GM19043 (cell line): ENCODE measurements around the gene IFIT1B.
A peak's percentile ranks its signal among the peaks of the same experiment; 100 is the strongest.
"Not testable (repeated sequence)": the region's sequence is repeated elsewhere in the genome, so short reads cannot be mapped to it uniquely, and the experiment has no call there.

Source experiments
- ATAC-seq: cut with Tn5 transposase; IDR thresholded peaks from one replicate; pipeline ENCODE4 v1.9.1; 2021; ENCODE audit warnings: low read depth; ENCODE audit not compliant: unreplicated experiment

The IFIT1B gene

GRCh38 chr10:89407792-89408191 lies 29.9 kb downstream of the IFIT1B start:
- not testable (repeated sequence) for ATAC-seq

GRCh38 chr10:89409282-89409681 lies 31.4 kb downstream of the IFIT1B start:
- ATAC-seq = not testable (repeated sequence)

DNA sequence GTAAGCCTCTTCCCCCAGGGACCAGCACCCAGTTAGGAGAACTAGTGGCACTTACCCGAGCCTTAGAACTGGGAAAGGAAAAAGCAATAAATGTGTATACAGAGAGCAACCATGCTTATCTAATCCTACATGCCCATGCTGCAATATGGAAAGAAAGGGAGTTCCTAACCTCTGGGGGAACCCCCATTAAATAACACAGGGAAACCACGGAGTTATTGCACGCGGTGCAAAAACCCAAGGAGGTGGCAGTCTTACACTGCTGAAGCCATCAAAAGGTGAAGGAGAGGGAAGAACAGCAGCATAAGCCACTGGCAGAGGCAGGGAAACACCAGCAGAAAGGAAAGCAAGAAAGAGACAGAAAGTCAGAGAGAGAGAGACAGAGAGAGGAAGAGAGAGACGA lies 32.7 kb downstream of the IFIT1B start:
- not testable (repeated sequence) for ATAC-seq

- ATAC-seq = not testable (repeated sequence)
Measured at GRCh38 chr10:89411135-89411534, 33.3 kb downstream of the IFIT1B start.

DNA sequence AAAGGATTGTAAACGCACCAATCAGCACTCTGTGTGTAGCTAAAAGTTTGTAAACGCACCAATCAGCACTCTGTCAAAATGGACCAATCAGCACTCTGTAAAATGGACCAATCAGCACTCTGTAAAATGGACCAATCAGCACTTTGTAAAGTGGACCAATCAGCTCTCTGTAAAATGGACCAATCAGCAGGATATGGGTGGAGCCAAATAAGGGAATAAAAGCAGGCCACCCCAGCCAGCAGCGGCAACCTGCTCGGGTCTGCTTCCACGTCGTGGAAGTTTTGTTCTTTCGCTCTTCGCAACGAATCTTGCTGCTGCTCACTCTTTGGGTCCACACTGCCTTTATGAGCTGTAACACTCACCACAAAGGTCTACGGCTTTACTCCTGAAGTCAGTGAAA lies 34.4 kb downstream of the IFIT1B start:
- not testable (repeated sequence) for ATAC-seq

DNA sequence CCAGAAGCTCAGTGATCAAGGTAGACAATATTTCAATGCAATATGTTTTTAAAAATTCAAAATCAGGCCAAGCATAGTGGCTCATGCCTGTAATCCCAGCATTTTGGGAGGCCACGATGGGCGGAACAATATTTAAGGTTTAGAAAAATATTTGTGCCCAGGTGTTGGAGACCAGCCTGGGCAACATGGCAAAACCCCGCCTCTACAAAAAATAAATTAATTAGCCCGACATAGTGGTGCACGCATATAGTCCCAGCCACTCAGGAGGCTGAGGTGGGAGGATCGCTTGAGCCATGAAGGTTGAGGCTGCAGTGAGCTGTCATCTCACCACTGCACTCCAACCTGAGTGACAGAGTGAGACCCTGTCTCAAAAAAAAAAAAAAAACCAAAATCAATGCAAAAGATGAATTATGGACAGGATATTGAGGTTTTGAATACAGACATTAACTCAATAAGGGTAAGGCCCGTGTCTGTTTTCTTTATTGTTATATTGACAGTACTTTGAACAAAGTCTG lies 35.6 kb downstream of the IFIT1B start:
- no peak for ATAC-seq

DNA sequence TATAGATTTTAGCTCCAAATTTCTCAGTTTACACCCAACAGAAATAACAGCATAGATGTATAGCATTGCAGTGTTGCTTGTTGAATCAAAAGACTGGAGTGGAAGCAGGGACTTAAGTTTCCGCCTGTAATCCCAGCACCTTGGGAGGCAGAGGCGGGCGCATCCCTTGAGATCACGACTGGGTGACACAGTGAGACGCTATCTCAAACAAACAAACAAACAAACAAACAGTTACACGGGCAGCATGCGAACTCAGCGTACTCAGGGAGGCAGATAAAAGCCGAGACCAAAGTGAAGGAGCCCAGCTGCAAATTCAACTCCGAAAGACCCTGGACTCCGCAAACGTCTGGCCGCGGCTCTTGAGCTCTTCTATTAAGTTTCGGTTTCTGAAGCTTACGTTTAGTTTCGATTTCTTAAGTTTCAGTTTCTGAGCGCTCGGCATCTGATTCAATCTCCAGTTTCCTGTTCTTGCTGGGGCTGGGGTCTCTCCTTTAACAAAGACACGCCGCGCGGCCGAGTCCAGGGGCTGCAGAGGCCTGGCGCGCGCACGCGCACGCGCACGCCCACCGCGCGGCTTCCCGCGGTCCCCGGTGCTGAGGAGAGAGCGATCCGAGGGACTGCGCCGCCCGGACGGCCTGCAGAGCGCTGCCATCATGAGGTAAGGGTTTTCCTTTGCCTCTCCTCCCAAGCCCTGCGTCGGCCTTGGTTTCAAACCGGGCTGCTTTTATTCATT lies 36.5 kb downstream of the IFIT1B start, which contains the start of gene IFIT5:
Gene IFIT5 (plus strand): TSS at position 423 of the 733 bp plus-strand sequence. CDS start 231 bp downstream, at position 654.
- peak; percentile 70 for ATAC-seq

GRCh38 chr10:89414879-89415821 lies 37.3 kb downstream of the IFIT1B start:
- ATAC-seq = peak; percentile 30

DNA sequence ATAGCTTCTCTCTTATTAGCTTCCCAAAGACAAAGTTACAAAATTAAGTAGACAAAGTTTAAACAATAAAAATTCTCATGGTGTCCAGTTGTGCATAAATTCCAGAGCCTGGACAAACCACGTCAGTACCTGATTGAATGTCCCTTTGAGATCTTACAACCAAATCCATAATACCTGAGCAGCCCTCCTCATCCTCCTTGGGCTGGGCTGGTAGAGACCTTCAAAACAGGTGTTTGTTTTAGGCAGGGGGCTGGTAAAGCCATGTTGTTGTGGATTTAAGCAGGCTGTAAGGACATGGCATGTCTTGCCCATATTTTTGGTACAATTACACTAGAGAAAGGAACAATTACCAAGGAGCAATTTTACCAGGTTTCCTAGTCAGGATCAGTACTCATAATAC lies 38.6 kb downstream of the IFIT1B start:
- ATAC-seq = no peak

DNA sequence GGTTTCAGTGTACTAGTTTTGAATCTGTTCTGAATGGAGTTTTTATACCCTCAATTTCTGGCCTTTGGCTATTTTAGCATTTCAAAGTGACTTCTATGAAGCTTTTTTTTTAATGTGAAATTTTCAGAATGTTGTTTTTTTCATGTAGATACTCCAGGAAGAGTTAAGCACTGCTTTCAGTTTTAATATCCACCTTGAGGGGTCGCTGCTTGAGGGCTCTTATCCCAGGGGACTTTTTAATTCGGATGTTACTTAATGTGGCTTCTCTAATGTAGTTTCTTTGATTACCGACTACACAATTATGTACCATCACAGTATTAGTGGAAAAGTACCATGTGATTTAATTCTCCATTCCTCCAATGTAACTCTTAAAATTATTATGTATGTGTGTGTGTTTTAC lies 41.7 kb downstream of the IFIT1B start:
- ATAC-seq = no peak

- ATAC-seq = no peak
Measured at GRCh38 chr10:89421018-89421476, 43.2 kb downstream of the IFIT1B start.

DNA sequence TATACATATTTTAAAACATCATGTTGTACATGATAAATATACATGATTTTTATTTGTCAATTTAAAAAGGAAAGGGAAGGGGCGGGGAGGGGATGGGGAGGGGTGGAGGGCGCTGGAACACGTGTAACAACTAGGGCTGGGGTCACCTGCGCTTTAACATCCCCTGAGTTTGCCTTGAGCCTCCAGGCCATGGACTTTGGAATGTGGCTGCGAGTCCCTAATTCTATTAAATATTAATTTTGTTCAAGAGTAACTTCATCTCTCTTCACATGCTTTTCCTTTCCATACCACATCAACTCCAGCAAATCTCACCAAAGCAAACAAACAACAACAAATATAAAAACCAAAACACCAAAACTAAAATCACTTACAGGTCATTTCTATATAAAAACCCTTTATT lies 47.1 kb downstream of the IFIT1B start:
- ATAC-seq = no peak

- peak; percentile 69 for ATAC-seq
Measured at GRCh38 chr10:89426230-89426868, 48.5 kb downstream of the IFIT1B start.

GRCh38 chr10:89427629-89428028 lies 49.8 kb downstream of the IFIT1B start:
- no peak for ATAC-seq

GRCh38 chr10:89428877-89429276 lies 51.0 kb downstream of the IFIT1B start:
- ATAC-seq = no peak

GRCh38 chr10:89431977-89432376 lies 54.1 kb downstream of the IFIT1B start:
- ATAC-seq = no peak
